ENCODE measurements around the gene ANK2.

The ANK2 gene

GRCh38 chr4:113101669-113102068 lies 52.2 kb downstream of the ANK2 start:
- no peak for DNase-seq

GRCh38 chr4:113103556-113103955 lies 54.1 kb downstream of the ANK2 start:
- DNase-seq, result no peak

- DNase-seq, result no peak
Measured at GRCh38 chr4:113106108-113106507, 56.7 kb downstream of the ANK2 start.

- DNase-seq, result no peak
Measured at GRCh38 chr4:113109106-113109718, 59.8 kb downstream of the ANK2 start.

GRCh38 chr4:113112338-113112978 lies 63.0 kb downstream of the ANK2 start:
- DNase-seq, result no peak

GRCh38 chr4:113113151-113113550 lies 63.7 kb downstream of the ANK2 start:
- DNase-seq, result no peak

- no peak for DNase-seq
Measured at GRCh38 chr4:113114884-113115283, 65.4 kb downstream of the ANK2 start.

- DNase-seq, result no peak
Measured at GRCh38 chr4:113116414-113117357, 67.2 kb downstream of the ANK2 start.

GRCh38 chr4:113117358-113117702 lies 67.9 kb downstream of the ANK2 start:
- DNase-seq, result no peak

GRCh38 chr4:113122066-113122465 lies 72.6 kb downstream of the ANK2 start:
- DNase-seq, result no peak

- DNase-seq, result no peak
Measured at GRCh38 chr4:113125418-113125817, 76.0 kb downstream of the ANK2 start.

- no peak for DNase-seq
Measured at GRCh38 chr4:113131136-113131535, 81.7 kb downstream of the ANK2 start.

- DNase-seq, result no peak
Measured at GRCh38 chr4:113131621-113132020, 82.2 kb downstream of the ANK2 start.

GRCh38 chr4:113141901-113142346 lies 92.5 kb downstream of the ANK2 start:
- no peak for DNase-seq

- no peak for DNase-seq
Measured at GRCh38 chr4:113142351-113142750, 92.9 kb downstream of the ANK2 start.

GRCh38 chr4:113144091-113144490 lies 94.6 kb downstream of the ANK2 start:
- no peak for DNase-seq

- no peak for DNase-seq
Measured at GRCh38 chr4:113145147-113145518, 95.7 kb downstream of the ANK2 start.

GRCh38 chr4:113145519-113146291 lies 96.3 kb downstream of the ANK2 start:
- no peak for DNase-seq

- no peak for DNase-seq
Measured at GRCh38 chr4:113146876-113147358, 97.5 kb downstream of the ANK2 start.

GRCh38 chr4:113147498-113148111 lies 98.2 kb downstream of the ANK2 start:
- no peak for DNase-seq

- DNase-seq, result no peak
Measured at GRCh38 chr4:113148925-113149324, 99.5 kb downstream of the ANK2 start.

- no peak for DNase-seq
Measured at GRCh38 chr4:113153529-113154101, 104.2 kb downstream of the ANK2 start.

Measured in T-helper 9 cell (primary cell).